GM21528 (cell line): ENCODE data around the gene CAMK2G.

Experiments used
- ATAC-seq: cut with Tn5 transposase; IDR thresholded peaks from one replicate; pipeline ENCODE4 v1.9.1; 2021; ENCODE audit warnings: mild to moderate bottlenecking, moderate library complexity; ENCODE audit not compliant: unreplicated experiment, low FRiP score

Gene CAMK2G

DNA sequence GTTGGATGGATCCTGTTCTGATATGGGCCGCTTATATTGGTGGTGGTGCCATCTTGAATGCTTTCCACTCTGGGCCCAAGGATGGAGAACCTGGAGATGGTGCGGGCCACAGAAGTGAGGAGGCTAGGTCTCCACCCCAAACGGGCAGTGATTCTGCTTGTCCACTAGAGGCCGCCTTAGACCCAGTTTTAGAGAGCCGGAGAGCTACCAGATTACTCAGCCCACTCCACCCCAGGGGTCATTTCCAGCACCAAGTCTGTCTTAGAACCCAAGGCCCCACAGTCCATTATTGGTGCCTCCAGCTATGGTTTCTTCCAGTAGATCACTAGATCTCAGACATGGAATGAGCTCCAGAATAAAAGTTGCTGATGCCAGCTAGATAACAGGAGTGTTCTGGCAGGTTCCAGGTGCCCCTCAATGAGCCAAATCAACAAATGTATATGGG, 11.8 kb upstream of the CAMK2G start:
- peak; percentile 65 for ATAC-seq

GRCh38 chr10:73884017-73884416, 9.7 kb upstream of the CAMK2G start:
- no peak for ATAC-seq

- no peak for ATAC-seq
Observed at GRCh38 chr10:73881221-73881919, 7.0 kb upstream of the CAMK2G start.

GRCh38 chr10:73879296-73880173, 5.2 kb upstream of the CAMK2G start:
- ATAC-seq: peak; percentile 70

DNA sequence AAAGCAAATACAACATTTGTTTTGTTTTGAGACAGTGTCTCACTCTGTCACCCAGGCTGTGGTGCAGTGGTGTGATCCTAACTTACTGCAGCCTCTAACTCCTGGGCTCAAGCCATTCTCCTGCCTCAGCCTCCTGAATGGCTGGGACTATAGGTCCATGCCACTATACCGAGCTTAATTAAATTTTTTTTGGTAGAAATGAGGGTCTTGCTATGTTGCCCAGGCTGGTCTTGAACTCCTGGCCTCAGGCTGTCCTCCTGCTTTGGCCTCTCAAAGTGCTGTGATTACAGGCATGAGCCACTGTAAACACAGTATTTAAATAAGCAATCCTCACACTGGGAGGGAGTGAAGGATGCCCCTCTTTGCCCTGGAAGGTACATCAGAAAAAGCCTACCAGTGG, 4.0 kb upstream of the CAMK2G start:
- no peak for ATAC-seq

- no peak for ATAC-seq
Observed at GRCh38 chr10:73877533-73878160, 3.3 kb upstream of the CAMK2G start.

GRCh38 chr10:73876971-73877370, 2.6 kb upstream of the CAMK2G start:
- no peak for ATAC-seq

DNA sequence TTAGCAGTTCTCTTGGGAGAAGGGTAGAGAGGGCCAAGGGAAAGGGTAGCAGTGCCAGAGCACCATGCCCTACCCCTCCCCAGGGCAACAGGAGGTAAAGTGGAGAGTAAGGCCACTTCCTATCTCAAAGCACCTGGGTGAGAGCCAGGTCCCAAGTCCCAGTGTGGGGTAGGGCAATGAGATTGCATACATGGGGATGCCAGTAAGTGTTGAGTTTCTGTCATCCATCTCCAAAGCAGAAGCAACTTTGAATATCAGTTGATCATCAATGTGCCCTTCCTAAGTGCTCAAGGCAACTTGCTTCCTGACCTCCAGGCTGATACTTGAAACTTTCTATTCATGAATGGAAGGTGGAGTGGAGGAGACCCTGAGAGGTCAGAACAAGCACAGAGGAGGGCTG, 2.2 kb upstream of the CAMK2G start:
- ATAC-seq: no peak

- no peak for ATAC-seq
Observed at GRCh38 chr10:73876157-73876556, 1.8 kb upstream of the CAMK2G start.

DNA sequence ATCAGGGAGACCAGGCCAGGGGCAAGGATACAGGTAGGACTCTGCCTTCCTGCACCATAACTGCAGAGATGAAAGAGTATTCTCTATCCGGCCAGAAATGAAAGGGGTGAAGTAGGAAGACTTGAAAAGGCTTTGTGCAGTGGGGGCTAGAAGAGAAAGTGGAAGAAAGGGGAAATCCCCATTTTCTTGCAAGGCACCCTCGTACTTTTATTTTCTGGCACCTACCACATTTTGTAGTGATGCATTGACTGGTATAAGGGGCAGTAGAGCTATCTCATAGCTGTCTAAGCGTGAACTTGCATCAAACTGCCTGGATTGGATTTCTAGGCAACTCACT, 752 bp upstream of the CAMK2G start:
- ATAC-seq: no peak

DNA sequence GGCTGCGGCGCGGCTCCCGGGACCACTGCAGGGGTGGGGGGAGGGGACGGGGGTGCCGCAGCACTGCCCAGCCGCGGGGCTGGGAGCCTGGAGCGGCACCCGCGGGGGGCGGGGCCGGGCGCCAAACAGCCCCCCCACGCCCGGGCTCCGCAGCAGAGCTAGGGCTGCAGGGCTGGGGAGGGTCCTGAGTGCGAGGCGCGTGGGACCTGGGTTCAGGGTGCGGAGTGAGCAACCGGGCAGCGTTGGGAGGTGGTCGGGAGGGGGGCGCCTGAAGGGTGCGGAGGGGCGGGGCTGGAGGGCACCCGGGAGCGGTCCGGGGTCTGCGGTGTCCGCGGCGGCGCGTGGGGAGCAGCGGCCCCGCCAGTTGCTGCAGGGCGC, 528 bp downstream of the CAMK2G start:
- ATAC-seq: no peak

DNA sequence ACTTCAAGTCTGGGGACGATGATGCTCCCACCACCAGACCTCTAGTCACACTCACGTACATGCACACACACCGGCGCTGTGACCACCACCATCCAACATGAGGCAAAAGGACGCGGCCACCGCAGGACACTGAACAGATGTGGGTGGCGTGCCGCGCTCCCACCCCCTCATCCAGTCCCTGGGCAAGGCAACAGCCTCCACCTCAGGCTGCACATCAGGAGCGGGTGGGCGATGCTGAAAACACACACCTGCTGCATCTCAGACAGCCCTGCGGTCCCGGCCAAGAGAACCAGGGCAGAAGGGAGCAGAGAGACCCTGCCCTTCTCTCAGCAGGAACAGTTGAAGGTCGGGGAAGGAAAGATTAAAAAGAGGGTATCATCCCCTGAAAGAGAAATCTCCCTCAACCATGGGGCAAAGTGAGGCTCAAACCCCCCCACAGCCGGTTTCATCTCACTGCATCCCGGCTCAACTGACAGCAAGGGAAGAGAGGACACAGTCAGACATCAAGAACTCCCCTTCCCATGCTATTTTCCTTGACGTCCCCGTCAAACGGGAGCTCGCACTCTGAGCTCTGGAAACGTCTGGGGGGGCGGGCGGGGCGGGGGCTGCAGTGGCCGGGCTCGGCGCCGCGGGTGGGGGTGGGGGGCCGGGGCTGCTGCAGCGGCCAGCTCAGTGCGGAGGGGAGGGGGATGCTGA, 1.1 kb downstream of the CAMK2G start:
- ATAC-seq: no peak

- ATAC-seq: no peak
Observed at GRCh38 chr10:73872190-73872710, 2.1 kb downstream of the CAMK2G start.

DNA sequence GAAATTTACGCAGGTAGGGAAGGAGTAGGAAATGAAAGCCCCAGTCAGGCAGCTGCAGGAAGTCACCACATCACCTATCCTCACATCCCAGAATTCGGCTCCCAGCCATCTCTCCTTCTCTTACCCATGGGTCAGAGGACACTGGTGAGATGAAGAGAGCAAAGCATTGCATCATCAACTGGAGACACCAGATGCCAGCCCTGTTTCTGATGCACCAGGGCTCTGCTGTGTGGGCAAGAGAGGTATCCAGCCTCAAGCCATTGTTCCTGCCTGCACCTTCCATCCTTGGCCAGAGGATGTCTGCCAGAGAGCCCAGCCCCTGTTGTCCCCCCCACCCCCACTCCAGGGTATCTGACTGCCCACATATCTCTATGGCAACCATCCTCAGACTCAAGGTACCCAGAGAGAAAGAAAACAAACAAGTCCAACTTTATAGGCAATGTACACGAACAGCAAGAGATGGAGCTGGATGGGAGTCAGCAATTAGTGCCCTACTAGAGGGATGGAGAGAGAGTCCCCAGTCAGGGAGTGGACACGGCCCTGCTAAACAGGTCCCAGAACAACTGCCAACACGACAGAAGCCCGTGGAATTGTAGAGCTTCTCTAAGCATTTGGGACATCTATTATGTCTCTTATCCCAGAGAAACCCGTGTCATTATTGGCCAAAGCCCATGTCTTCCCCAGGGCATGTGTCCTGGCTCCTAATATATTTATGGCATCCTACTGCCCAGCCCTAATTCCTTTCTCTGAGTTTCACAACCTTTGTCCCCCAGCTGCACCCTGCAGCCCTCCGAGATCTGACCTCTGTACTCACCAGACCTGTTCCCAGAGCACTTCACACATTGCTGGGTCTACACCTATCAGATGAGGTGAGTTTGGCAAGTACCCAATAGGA, 2.8 kb downstream of the CAMK2G start:
- ATAC-seq: no peak

- no peak for ATAC-seq
Observed at GRCh38 chr10:73868655-73869195, 5.6 kb downstream of the CAMK2G start.

DNA sequence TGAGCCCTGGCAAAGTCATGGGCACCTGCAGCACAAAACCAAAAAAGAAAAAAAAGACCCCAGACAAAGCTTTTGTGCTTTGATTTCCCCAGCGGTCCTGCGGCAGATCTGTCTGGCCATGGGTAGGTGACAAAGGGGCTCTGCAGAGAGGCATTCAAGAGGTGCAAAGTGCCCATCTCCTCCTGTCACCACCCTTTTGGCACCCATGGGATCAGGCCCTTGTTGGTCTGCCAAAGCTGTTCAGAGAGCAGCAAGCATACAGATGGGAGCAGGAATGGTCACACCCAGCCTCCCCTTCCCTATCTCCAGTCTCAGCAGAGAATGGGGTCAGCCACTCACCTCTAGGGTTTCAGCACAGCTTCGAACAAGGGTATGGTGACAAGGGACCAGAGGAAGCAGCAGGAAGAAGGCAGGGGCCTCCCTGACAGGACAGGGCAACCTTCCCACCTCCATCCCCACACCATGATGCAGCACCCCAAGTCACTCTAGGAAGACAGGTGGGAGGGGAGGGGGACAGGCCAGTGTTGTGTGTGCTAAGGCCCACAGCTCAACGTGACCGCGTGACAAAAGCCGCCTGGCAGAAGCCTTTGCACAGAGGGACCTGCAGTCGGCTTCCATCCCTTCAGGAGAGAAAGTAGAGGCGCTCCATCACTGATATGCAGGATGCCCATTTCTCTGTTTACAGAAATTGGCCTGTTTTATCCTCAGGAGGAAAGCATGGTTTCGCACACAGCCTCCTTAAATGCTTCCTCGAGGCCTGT, 6.3 kb downstream of the CAMK2G start:
- ATAC-seq: no peak

DNA sequence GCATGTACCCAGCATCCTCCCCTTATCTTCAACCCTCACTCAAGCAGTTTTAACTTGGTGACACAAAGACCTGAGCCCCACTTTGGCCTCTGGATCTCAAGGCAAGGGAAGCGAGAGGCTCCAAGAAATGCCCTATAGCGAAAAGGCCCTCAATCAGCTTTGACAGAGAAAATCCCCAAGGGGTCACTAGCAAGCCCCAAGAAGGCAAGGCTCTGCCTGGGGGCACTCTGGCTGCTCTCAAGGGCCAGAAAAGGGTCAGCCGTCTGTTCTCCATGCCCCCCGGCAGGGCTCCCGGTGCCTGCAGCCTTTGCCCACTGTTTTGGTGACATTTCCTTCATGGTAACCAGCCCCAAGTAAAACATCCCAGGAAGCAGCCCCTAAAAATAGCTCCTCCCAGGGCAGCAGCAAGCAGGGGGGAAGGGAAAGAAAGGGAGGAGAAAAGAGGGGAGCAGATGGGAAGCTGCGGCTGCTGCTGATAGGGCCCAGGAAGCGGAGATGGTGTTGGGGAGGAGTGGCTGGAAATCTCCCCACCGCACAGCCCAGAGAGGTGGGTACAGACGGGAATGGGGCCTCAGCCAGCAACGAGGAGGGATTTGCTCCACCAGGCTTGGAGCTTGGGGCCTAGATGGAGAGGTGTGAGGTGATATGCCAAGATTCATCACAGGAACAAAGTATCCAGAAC, 7.1 kb downstream of the CAMK2G start:
- no peak for ATAC-seq

DNA sequence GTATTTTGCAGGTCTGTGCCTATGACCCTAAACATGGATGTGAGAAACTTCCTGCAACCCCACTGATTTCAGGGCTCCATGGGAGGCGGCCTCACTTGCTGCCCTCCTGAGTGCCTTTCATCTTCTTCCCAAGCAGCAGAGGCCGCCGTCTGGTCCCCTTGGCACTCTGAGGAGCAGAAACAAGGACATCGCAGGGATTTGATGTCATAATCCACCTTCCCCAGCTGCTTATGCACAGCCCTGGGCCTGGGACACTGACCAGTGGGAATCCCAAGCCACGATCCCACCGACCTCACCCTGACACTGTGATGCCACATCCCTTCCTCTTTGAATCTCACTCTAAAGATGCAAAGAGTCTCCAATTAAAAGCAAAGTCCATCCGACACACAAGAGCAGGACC, 7.7 kb downstream of the CAMK2G start:
- no peak for ATAC-seq
